Transverse colon (tissue), 4 donors: ENCODE data around the gene GOLGA6L2.
"Not testable (repeated sequence)": the region's sequence is repeated elsewhere in the genome, so short reads cannot be mapped to it uniquely, and the experiment has no call there.

Source experiments
- EP300 ChIP-seq: sonication (generic); formaldehyde crosslinking; IDR thresholded peaks from one replicate; pipeline ENCODE4 v1.6.1; 2017; ENCODE audit warnings: antibody characterized with exemption, low read depth
- POLR2A ChIP-seq: fragments of 450-650 bp; IDR thresholded peaks from one replicate; pipeline ENCODE4 v1.6.1; 2016; ENCODE audit warnings: antibody characterized with exemption, mild to moderate bottlenecking, moderate library complexity
- POLR2AphosphoS5 ChIP-seq, 3 donors: sonication (generic); formaldehyde crosslinking; IDR thresholded peaks; one replicate each; pipeline ENCODE4 v1.6.1; 2016; ENCODE audit warnings: antibody characterized with exemption in 3 of 3
- TF ChIP-seq, protein P1 (sequence below), 5 experiments: fragments of 200-600 bp in 3 of 5; fragments of 450-650 bp in 2 of 5; sonication (generic) in 3 of 5; IDR thresholded peaks; 1 replicate in 2 of 5; 2 replicates in 3 of 5; pipeline ENCODE4 v1.5.1; 2016 to 2017; ENCODE audit warnings: antibody characterized with exemption in 5 of 5, inconsistent platforms in 3 of 5, mild to moderate bottlenecking in 2 of 5, moderate library complexity in 1 of 5

DNA sequence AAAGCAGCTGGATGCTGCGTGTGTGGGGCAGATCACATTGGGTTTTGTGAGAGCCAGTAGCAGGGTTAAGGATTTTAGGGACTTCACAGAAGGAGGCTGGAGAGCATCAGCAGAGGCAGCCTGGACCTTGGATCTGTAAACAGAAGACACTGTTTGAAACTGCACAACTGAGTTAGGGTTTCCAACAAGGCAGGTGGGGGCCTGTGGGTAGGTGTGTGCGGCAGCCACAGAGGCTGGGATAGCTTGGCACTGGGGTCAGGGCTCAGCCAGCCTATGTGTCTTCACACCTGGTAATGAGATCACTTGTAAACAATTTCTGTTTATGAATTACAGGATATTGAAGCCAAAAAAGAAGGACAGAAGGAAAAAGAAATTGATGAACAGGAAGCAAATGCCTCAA lies 12.3 kb downstream of the GOLGA6L2 start:
- TF ChIP-seq POLR2AphosphoS5 (IDR thresholded peaks at IDR 0.05); POLR2A; EP300: not testable (repeated sequence)
- TF ChIP-seq, protein P1, sequence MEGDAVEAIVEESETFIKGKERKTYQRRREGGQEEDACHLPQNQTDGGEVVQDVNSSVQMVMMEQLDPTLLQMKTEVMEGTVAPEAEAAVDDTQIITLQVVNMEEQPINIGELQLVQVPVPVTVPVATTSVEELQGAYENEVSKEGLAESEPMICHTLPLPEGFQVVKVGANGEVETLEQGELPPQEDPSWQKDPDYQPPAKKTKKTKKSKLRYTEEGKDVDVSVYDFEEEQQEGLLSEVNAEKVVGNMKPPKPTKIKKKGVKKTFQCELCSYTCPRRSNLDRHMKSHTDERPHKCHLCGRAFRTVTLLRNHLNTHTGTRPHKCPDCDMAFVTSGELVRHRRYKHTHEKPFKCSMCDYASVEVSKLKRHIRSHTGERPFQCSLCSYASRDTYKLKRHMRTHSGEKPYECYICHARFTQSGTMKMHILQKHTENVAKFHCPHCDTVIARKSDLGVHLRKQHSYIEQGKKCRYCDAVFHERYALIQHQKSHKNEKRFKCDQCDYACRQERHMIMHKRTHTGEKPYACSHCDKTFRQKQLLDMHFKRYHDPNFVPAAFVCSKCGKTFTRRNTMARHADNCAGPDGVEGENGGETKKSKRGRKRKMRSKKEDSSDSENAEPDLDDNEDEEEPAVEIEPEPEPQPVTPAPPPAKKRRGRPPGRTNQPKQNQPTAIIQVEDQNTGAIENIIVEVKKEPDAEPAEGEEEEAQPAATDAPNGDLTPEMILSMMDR (IDR thresholded peaks at IDR 0.05) = not testable (repeated sequence)
